MM.1S (cell line): Measurements from ENCODE around the gene SHISA5.

ENCODE experiments used
- EZH2 ChIP-seq: fragments of 300-600 bp; sonication (generic); optimal IDR thresholded peaks from 2 replicates; pipeline ENCODE3; 2017; ENCODE audit warnings: low read depth, mild to moderate bottlenecking, antibody characterized with exemption, low read length, mixed read lengths
- EZH2phosphoT487 ChIP-seq: fragments of 300-600 bp; sonication (generic); IDR thresholded peaks from 2 replicates; pipeline ENCODE4 v1.6.1; 2018; ENCODE audit warnings: antibody characterized with exemption, low read length
- TF ChIP-seq, protein P1 (sequence below): fragments of 300-600 bp; sonication (generic); IDR thresholded peaks from 2 replicates; pipeline ENCODE4 v1.5.1; 2016; ENCODE audit warnings: antibody characterized with exemption, low read length, mixed read lengths

DNA sequence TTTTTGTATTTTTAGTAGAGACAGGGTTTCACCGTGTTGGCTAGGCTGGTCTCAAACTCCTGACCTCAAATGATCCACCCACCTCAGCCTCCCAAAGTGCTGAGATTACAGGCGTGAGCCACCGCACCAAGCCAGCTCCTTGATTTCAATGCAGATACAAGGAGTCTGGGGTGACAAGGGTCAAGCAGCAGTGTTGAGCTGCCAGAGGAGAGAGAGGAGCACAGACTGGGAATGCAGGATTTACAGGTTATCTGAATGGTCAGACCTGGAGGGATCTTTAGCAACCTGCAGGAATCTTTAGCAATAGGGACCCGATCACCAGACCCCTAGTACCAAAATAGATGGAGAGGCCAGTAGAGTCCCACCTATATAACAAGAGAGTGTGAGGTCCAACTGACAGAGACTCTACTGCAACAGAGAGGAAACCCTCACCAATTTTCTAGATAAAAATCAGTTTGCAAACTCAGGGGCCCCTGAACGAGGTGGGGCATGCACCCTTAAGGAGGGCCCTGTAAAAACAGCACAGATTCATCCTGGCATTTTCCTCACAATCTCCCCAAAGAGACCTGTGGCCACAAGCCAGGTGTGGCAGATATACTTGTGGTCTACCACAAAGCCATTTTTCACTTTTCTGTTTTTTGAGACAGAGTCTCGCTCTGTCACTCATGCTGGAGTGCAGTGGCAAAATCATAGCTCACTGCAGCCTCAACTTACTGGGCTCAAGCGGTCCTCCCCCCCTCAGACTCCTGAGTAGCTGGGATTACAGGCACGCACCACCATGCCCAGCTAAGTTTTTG is 10.7 kb upstream of the SHISA5 start:
- TF ChIP-seq, protein P1, sequence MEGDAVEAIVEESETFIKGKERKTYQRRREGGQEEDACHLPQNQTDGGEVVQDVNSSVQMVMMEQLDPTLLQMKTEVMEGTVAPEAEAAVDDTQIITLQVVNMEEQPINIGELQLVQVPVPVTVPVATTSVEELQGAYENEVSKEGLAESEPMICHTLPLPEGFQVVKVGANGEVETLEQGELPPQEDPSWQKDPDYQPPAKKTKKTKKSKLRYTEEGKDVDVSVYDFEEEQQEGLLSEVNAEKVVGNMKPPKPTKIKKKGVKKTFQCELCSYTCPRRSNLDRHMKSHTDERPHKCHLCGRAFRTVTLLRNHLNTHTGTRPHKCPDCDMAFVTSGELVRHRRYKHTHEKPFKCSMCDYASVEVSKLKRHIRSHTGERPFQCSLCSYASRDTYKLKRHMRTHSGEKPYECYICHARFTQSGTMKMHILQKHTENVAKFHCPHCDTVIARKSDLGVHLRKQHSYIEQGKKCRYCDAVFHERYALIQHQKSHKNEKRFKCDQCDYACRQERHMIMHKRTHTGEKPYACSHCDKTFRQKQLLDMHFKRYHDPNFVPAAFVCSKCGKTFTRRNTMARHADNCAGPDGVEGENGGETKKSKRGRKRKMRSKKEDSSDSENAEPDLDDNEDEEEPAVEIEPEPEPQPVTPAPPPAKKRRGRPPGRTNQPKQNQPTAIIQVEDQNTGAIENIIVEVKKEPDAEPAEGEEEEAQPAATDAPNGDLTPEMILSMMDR, result no peak
- TF ChIP-seq EZH2 (no peak), EZH2phosphoT487 (no peak)
